Activated T-helper 17 cell treated with anti-CD3 and anti-CD28 coated beads, Interleukin-2, amount 50 U/mL, for 72 hours (primary cell): ENCODE measurements around the gene RAMP1. TPM values are rescaled to one million over a fixed set of nuclear protein-coding genes. Genes with fewer than 3 reads are reported as not detected.
"Not testable (repeated sequence)": the region's sequence is repeated elsewhere in the genome, so short reads cannot be mapped to it uniquely, and the experiment has no call there.

Experiments used
- ATAC-seq: fragments of 150-1000 bp; cut with Tn5 transposase; replicated peaks from 2 replicates; pipeline ENCODE4 v1.10.0; 2021; ENCODE audit warnings: mild to moderate bottlenecking, moderate library complexity
- H3K27ac Mint-ChIP-seq: one replicate; pipeline ENCODE4 v1.8.0; 2022; ENCODE audit warnings: mixed read lengths
- H3K27me3 Mint-ChIP-seq: one replicate; pipeline ENCODE4 v1.8.0; 2022; ENCODE audit warnings: mixed read lengths
- H3K36me3 Mint-ChIP-seq: one replicate; pipeline ENCODE4 v1.8.0; 2022; ENCODE audit warnings: low read depth, mild to moderate bottlenecking, mixed read lengths
- H3K4me1 Mint-ChIP-seq: one replicate; pipeline ENCODE4 v1.8.0; 2022; ENCODE audit warnings: mixed read lengths
- H3K4me3 Mint-ChIP-seq: one replicate; pipeline ENCODE4 v1.8.0; 2022; ENCODE audit warnings: mild to moderate bottlenecking, mixed read lengths
- H3K9me3 Mint-ChIP-seq: one replicate; pipeline ENCODE4 v1.8.0; 2022; ENCODE audit warnings: mixed read lengths
- total RNA-seq, 2 donors: library from RNA; stranded (reverse); gene quantifications; one replicate each; pipeline ENCODE4 v1.2.3, GENCODE V29; 2022

RAMP1 gene
- under 1 TPM in 1 of 2 donors, not detected in 1; 0.54 TPM for total RNA-seq

- Mint-ChIP-seq H3K36me3 (no peaks in the 10 kb centered on the region), H3K27ac (no peak within 1 kb of the TSS), H3K4me1 (peaks cover 8% of the 10 kb centered on the region), H3K27me3 (peaks cover 21% of the 10 kb centered on the region), H3K9me3 (no peaks in the 10 kb centered on the region), H3K4me3 (peak within 1 kb of the TSS; percentile 65)
- peak; percentile 69 for ATAC-seq
Measured at GRCh38 chr2:237859533-237860272, at the start of gene RAMP1. Gene RAMP1, plus strand, starts transcription at chr2:237859623. Its CDS starts 53 bp downstream, at chr2:237859676.

GRCh38 chr2:237815637-237816036 lies 43.8 kb upstream of the RAMP1 start:
- H3K36me3 Mint-ChIP-seq, result no peaks in the 10 kb centered on the region
- no peaks in the 10 kb centered on the region for H3K9me3 Mint-ChIP-seq
- H3K27ac Mint-ChIP-seq, result peak overlapping the region; percentile 9
- no peaks in the 10 kb centered on the region for H3K27me3 Mint-ChIP-seq
- peak; percentile 91 for ATAC-seq
- peaks cover 22% of the 10 kb centered on the region for H3K4me1 Mint-ChIP-seq
- peak overlapping the region; percentile 38 for H3K4me3 Mint-ChIP-seq

- no peak for ATAC-seq
- Mint-ChIP-seq H3K4me1 (peaks cover 22% of the 10 kb centered on the region), H3K9me3 (no peaks in the 10 kb centered on the region), H3K4me3 (no peak overlapping the region), H3K36me3 (no peaks in the 10 kb centered on the region), H3K27me3 (no peaks in the 10 kb centered on the region), H3K27ac (no peak overlapping the region)
Measured at GRCh38 chr2:237816531-237816930, 42.9 kb upstream of the RAMP1 start.

- H3K9me3 Mint-ChIP-seq, result no peaks in the 10 kb centered on the region
Measured at GRCh38 chr2:237818066-237818473, 41.4 kb upstream of the RAMP1 start.

GRCh38 chr2:237819231-237819630 lies 40.2 kb upstream of the RAMP1 start:
- Mint-ChIP-seq H3K9me3 (no peaks in the 10 kb centered on the region), H3K4me1 (peaks cover 22% of the 10 kb centered on the region), H3K27ac (no peak overlapping the region), H3K27me3 (no peaks in the 10 kb centered on the region), H3K4me3 (no peak overlapping the region), H3K36me3 (no peaks in the 10 kb centered on the region)
- ATAC-seq, result no peak

More at GRCh38 chr2:237818066-237818473, 41.4 kb upstream of the RAMP1 start:
- peak; percentile 27 for ATAC-seq
- Mint-ChIP-seq H3K4me1 (peaks cover 22% of the 10 kb centered on the region), H3K27me3 (no peaks in the 10 kb centered on the region), H3K4me3 (peak overlapping the region; percentile 11), H3K27ac (no peak overlapping the region), H3K36me3 (no peaks in the 10 kb centered on the region)

- H3K36me3 Mint-ChIP-seq, result no peaks in the 10 kb centered on the region
- no peak for ATAC-seq
- H3K9me3 Mint-ChIP-seq, result no peaks in the 10 kb centered on the region
- H3K27ac Mint-ChIP-seq, result no peak overlapping the region
- peaks cover 18% of the 10 kb centered on the region for H3K4me1 Mint-ChIP-seq
- H3K27me3 Mint-ChIP-seq, result no peaks in the 10 kb centered on the region
- H3K4me3 Mint-ChIP-seq, result no peak overlapping the region
Measured at GRCh38 chr2:237820421-237820820, 39.0 kb upstream of the RAMP1 start.

GRCh38 chr2:237823544-237823943 lies 35.9 kb upstream of the RAMP1 start:
- H3K27me3 Mint-ChIP-seq, result no peaks in the 10 kb centered on the region
- no peak overlapping the region for H3K27ac Mint-ChIP-seq
- no peaks in the 10 kb centered on the region for H3K4me1 Mint-ChIP-seq
- no peaks in the 10 kb centered on the region for H3K36me3 Mint-ChIP-seq
- no peak for ATAC-seq
- no peaks in the 10 kb centered on the region for H3K9me3 Mint-ChIP-seq
- no peak overlapping the region for H3K4me3 Mint-ChIP-seq

- Mint-ChIP-seq H3K4me1 (no peaks in the 10 kb centered on the region), H3K27ac (no peak overlapping the region), H3K27me3 (no peaks in the 10 kb centered on the region), H3K4me3 (no peak overlapping the region), H3K36me3 (no peaks in the 10 kb centered on the region), H3K9me3 (no peaks in the 10 kb centered on the region)
- ATAC-seq, result no peak
Measured at GRCh38 chr2:237824085-237824484, 35.3 kb upstream of the RAMP1 start.

- H3K27ac Mint-ChIP-seq, result no peak overlapping the region
- no peaks in the 10 kb centered on the region for H3K36me3 Mint-ChIP-seq
- H3K9me3 Mint-ChIP-seq, result no peaks in the 10 kb centered on the region
- no peak for ATAC-seq
- no peaks in the 10 kb centered on the region for H3K27me3 Mint-ChIP-seq
- H3K4me3 Mint-ChIP-seq, result no peak overlapping the region
- no peaks in the 10 kb centered on the region for H3K4me1 Mint-ChIP-seq
Measured at GRCh38 chr2:237827421-237827987, 31.9 kb upstream of the RAMP1 start.

GRCh38 chr2:237830522-237830921 lies 28.9 kb upstream of the RAMP1 start:
- no peak for ATAC-seq
- no peaks in the 10 kb centered on the region for H3K9me3 Mint-ChIP-seq
- H3K4me1 Mint-ChIP-seq, result no peaks in the 10 kb centered on the region
- H3K36me3 Mint-ChIP-seq, result peaks cover under 1% of the 10 kb centered on the region
- no peak overlapping the region for H3K4me3 Mint-ChIP-seq
- no peaks in the 10 kb centered on the region for H3K27me3 Mint-ChIP-seq
- no peak overlapping the region for H3K27ac Mint-ChIP-seq

- H3K27ac Mint-ChIP-seq, result no peak overlapping the region
- no peaks in the 10 kb centered on the region for H3K9me3 Mint-ChIP-seq
- no peak overlapping the region for H3K4me3 Mint-ChIP-seq
- no peak for ATAC-seq
- H3K36me3 Mint-ChIP-seq, result peaks cover 5% of the 10 kb centered on the region
- H3K4me1 Mint-ChIP-seq, result no peaks in the 10 kb centered on the region
- no peaks in the 10 kb centered on the region for H3K27me3 Mint-ChIP-seq
Measured at GRCh38 chr2:237833546-237833945, 25.9 kb upstream of the RAMP1 start.

GRCh38 chr2:237835372-237835771 lies 24.1 kb upstream of the RAMP1 start:
- Mint-ChIP-seq H3K9me3 (no peaks in the 10 kb centered on the region), H3K36me3 (peaks cover 5% of the 10 kb centered on the region)

GRCh38 chr2:237841051-237841450 lies 18.4 kb upstream of the RAMP1 start:
- no peaks in the 10 kb centered on the region for H3K36me3 Mint-ChIP-seq
- no peak overlapping the region for H3K27ac Mint-ChIP-seq
- no peaks in the 10 kb centered on the region for H3K27me3 Mint-ChIP-seq
- H3K9me3 Mint-ChIP-seq, result no peaks in the 10 kb centered on the region
- H3K4me1 Mint-ChIP-seq, result no peaks in the 10 kb centered on the region
- no peak overlapping the region for H3K4me3 Mint-ChIP-seq
- ATAC-seq, result no peak

More at GRCh38 chr2:237835372-237835771, 24.1 kb upstream of the RAMP1 start:
- Mint-ChIP-seq H3K4me3 (no peak overlapping the region), H3K27ac (no peak overlapping the region), H3K27me3 (no peaks in the 10 kb centered on the region), H3K4me1 (no peaks in the 10 kb centered on the region)
- ATAC-seq, result no peak

- ATAC-seq, H3K27me3 Mint-ChIP-seq, H3K27ac Mint-ChIP-seq, H3K36me3 Mint-ChIP-seq, H3K9me3 Mint-ChIP-seq, H3K4me3 Mint-ChIP-seq, H3K4me1 Mint-ChIP-seq: not testable (repeated sequence)
Measured at GRCh38 chr2:237848940-237849339, 10.5 kb upstream of the RAMP1 start.

GRCh38 chr2:237854295-237854694 lies 5.1 kb upstream of the RAMP1 start:
- no peak overlapping the region for H3K27ac Mint-ChIP-seq
- no peak for ATAC-seq
- H3K27me3 Mint-ChIP-seq, result peaks cover 17% of the 10 kb centered on the region
- no peaks in the 10 kb centered on the region for H3K36me3 Mint-ChIP-seq
- H3K9me3 Mint-ChIP-seq, result no peaks in the 10 kb centered on the region
- H3K4me3 Mint-ChIP-seq, result no peak overlapping the region
- H3K4me1 Mint-ChIP-seq, result peaks cover 8% of the 10 kb centered on the region
